Suprapubic skin (tissue), 4 donors: ENCODE results near the gene FGF12. TPM values are rescaled to one million over a fixed set of nuclear protein-coding genes. Genes with fewer than 3 reads are reported as not detected.

Experiments used
- DNase-seq, 2 donors: peaks; one replicate each; pipeline ENCODE4 v3.0.0-alpha.2; 2019; ENCODE audit warnings: low spot score in 2 of 2
- H3K27ac ChIP-seq: fragments of 200-600 bp; sonication (generic); one replicate; pipeline ENCODE4 v1.5.1; 2019
- H3K27me3 ChIP-seq: fragments of 200-600 bp; sonication (generic); one replicate; pipeline ENCODE4 v1.5.1; 2019
- H3K36me3 ChIP-seq: fragments of 200-600 bp; sonication (generic); one replicate; pipeline ENCODE4 v1.5.1; 2019
- H3K4me1 ChIP-seq: fragments of 200-600 bp; sonication (generic); one replicate; pipeline ENCODE4 v1.5.1; 2019
- H3K4me3 ChIP-seq: fragments of 200-600 bp; sonication (generic); one replicate; pipeline ENCODE4 v1.5.1; 2019; ENCODE audit warnings: mild to moderate bottlenecking
- H3K9me3 ChIP-seq: fragments of 200-600 bp; sonication (generic); one replicate; pipeline ENCODE4 v1.5.1; 2019
- EP300 ChIP-seq: sonication (generic); formaldehyde crosslinking; IDR thresholded peaks from one replicate; pipeline ENCODE4 v1.6.1; 2017; ENCODE audit warnings: antibody characterized with exemption
- POLR2A ChIP-seq, 2 donors: fragments of 450-650 bp; IDR thresholded peaks; one replicate each; pipeline ENCODE4 v1.6.1; 2017; ENCODE audit warnings: antibody characterized with exemption in 2 of 2, mild to moderate bottlenecking in 2 of 2, moderate library complexity in 2 of 2
- POLR2AphosphoS5 ChIP-seq, 3 donors: sonication (generic); formaldehyde crosslinking; IDR thresholded peaks; one replicate each; pipeline ENCODE4 v1.6.1; 2017; ENCODE audit warnings: antibody characterized with exemption in 3 of 3
- WGBS: methylation state at CpG from one replicate; pipeline ENCODE4 v1.1.5; 2018; 5-methylcytosine and 5-hydroxymethylcytosine counted together
- total RNA-seq, 4 donors: library from RNA; depleted of rRNA; stranded (reverse); fragments of >200 nt; gene quantifications; one replicate each; pipeline ENCODE4 v1.1.0, GENCODE V29; 2016
- TF ChIP-seq, protein P1 (sequence below), 2 donors: fragments of 200-600 bp in 1 of 2; fragments of 450-650 bp in 1 of 2; sonication (generic) in 1 of 2; IDR thresholded peaks; one replicate each; pipeline ENCODE4 v1.5.1; 2016 to 2019; ENCODE audit warnings: antibody characterized with exemption in 2 of 2, mild to moderate bottlenecking in 1 of 2, moderate library complexity in 1 of 2

The FGF12 gene
- total RNA-seq, 4 donors from 2014 or later, result 1.5 to 3.6 (median 1.6) TPM

DNA sequence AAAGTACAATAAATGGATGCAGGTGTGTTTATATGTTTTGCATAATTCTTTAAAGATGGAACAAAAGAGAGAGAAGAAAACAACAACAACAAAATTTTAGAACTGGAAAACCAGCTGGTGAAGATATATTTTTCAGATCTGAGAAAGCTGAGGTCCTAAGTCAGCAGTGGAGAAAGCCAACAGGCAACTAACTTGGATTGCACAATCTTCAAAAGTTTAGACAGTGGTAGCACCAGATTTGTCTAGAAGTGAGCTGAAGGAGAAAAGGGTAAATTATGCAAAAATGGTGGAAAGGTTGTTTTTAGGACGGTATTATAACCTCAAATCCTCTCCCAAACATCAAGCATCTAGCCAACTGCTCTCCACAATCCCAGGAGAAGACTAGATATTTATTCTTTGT is 17.0 kb downstream of the FGF12 start:
- TF ChIP-seq POLR2A (IDR thresholded peaks at IDR 0.05) (no peak), EP300 (no peak), POLR2AphosphoS5 (IDR thresholded peaks at IDR 0.05) (no peak)
- TF ChIP-seq, protein P1, sequence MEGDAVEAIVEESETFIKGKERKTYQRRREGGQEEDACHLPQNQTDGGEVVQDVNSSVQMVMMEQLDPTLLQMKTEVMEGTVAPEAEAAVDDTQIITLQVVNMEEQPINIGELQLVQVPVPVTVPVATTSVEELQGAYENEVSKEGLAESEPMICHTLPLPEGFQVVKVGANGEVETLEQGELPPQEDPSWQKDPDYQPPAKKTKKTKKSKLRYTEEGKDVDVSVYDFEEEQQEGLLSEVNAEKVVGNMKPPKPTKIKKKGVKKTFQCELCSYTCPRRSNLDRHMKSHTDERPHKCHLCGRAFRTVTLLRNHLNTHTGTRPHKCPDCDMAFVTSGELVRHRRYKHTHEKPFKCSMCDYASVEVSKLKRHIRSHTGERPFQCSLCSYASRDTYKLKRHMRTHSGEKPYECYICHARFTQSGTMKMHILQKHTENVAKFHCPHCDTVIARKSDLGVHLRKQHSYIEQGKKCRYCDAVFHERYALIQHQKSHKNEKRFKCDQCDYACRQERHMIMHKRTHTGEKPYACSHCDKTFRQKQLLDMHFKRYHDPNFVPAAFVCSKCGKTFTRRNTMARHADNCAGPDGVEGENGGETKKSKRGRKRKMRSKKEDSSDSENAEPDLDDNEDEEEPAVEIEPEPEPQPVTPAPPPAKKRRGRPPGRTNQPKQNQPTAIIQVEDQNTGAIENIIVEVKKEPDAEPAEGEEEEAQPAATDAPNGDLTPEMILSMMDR (IDR thresholded peaks at IDR 0.05), result no peak
- Histone ChIP-seq H3K4me1 (no peaks in the 10 kb centered on the region), H3K36me3 (no peaks in the 10 kb centered on the region), H3K27me3 (no peaks in the 10 kb centered on the region), H3K27ac (no peak overlapping the region), H3K4me3 (no peak overlapping the region), H3K9me3 (no peaks in the 10 kb centered on the region)
- 69% methylated on average over 1 of the region's 1 CpG for WGBS
- DNase-seq, result no peak

DNA sequence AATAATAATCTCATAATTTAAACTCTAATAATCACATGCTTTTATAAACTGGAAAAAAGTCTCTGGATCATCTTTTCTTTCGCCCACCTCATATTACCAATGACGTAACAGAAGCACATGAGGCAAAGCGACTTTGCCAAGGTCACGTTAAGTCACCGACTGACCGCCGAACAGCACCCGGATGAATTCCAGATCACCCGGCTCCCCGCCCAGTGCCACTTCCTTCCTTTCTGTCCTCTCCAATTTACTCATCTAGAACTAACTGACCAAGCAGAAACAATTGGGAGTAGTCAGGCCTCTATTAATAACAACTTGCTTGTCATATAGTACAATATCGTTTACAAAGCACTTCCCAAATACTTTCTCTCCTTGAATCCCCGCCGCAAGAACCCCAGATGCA is 21.1 kb downstream of the FGF12 start:
- no peak for DNase-seq
- no peaks in the 10 kb centered on the region for H3K9me3 ChIP-seq
- TF ChIP-seq POLR2AphosphoS5 (IDR thresholded peaks at IDR 0.05), result no peak
- TF ChIP-seq, protein P1 (IDR thresholded peaks at IDR 0.05), result no peak
- no peak for TF ChIP-seq POLR2A (IDR thresholded peaks at IDR 0.05)
- TF ChIP-seq EP300, result no peak
- no peak overlapping the region for H3K27ac ChIP-seq
- no peaks in the 10 kb centered on the region for H3K36me3 ChIP-seq
- no peak overlapping the region for H3K4me3 ChIP-seq
- no peaks in the 10 kb centered on the region for H3K27me3 ChIP-seq
- H3K4me1 ChIP-seq, result no peaks in the 10 kb centered on the region
- WGBS, result 93% methylated on average over 13 of the region's 13 CpGs

DNA sequence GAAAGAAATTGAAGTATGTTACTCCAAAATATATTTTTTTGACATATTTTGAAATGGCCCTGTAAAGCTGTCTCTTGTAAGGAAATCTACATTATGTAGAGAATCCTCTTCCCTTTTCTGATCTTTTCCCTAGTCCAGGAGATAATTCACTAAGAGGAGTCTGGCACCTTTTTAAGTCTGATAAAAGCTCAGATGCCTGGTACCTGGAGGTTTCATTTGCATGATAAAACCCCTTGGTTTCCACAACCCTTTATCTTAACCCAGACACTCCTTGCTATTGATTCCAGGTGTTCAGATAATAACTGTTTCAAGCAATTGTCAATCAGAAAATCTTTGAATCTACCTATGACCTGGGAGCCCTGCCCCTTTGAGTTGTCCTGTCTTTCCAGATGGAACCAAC is 26.5 kb downstream of the FGF12 start:
- TF ChIP-seq, protein P1 (IDR thresholded peaks at IDR 0.05), result no peak
- TF ChIP-seq POLR2AphosphoS5 (IDR thresholded peaks at IDR 0.05), result no peak
- no peak for TF ChIP-seq POLR2A (IDR thresholded peaks at IDR 0.05)
- no peak for TF ChIP-seq EP300
- Histone ChIP-seq H3K9me3 (no peaks in the 10 kb centered on the region), H3K27me3 (no peaks in the 10 kb centered on the region), H3K4me3 (no peak overlapping the region), H3K4me1 (no peaks in the 10 kb centered on the region), H3K27ac (no peak overlapping the region), H3K36me3 (no peaks in the 10 kb centered on the region)
- no peak for DNase-seq

DNA sequence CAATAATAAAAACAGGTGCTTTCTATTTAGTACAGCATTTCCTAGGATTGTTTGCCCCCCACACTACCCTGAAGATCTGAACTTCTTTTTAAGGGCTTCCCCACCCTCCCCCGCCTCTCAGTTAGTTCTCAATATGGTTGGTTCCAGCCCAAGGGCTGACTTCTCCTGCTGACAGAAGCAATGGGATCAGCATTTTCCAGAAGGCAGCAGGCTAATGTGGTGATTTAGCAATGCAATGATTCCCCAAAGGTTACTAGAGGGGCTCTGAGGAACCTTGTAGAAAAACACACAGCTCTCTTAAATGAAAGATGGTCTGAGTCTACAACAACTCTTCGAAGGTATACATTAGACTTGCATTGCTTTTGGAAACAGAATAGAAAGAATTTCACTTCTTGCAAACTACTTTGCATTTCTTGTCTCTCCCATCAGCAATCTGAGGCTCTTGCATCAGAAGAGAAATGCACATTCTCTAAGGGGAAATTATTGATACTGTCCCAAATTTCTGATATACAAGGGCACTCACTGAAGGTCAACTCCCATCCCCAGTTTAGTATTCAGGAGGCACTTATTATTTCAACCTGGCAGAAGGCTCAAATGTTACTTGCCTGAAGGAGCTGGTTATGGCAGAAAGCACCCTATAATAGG is 30.3 kb downstream of the FGF12 start:
- H3K27me3 ChIP-seq, result no peaks in the 10 kb centered on the region
- no peak overlapping the region for H3K4me3 ChIP-seq
- no peak for TF ChIP-seq POLR2AphosphoS5 (IDR thresholded peaks at IDR 0.05)
- TF ChIP-seq POLR2A (IDR thresholded peaks at IDR 0.05), result no peak
- TF ChIP-seq, protein P1 (IDR thresholded peaks at IDR 0.05), result no peak
- 81% methylated on average over 2 of the region's 2 CpGs for WGBS
- H3K27ac ChIP-seq, result no peak overlapping the region
- no peaks in the 10 kb centered on the region for H3K4me1 ChIP-seq
- DNase-seq, result no peak
- no peaks in the 10 kb centered on the region for H3K36me3 ChIP-seq
- no peaks in the 10 kb centered on the region for H3K9me3 ChIP-seq

DNA sequence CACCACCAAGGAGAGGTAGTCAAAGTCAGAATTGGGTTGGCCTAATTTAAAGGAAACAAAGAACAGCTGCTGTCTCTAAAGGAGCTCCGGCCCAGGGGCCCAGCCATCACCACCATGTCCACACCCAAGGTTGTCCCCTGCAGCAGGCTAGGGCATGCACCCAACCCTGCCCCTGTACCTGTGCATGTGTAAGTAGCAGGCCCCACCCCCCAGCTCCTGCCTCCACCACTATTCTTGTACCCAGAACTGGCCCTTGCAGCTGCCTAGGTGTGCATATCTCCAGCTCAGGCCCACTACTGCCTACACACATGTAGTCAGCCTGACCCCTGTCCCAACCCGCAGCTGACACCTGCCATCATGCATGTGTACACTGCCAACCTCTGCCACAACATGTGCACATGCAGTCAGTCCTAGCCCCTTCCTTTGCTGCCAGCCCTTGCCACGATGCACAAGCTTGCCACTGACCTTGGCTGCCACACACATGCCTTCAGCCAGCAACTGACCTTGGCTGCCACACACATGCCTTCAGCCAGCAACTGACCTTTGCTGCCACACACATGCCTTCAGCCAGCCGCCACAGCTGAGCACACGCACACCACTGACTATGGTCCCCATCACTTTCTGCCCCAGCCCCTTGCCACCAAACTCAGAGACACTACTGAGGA is 39.7 kb downstream of the FGF12 start:
- no peaks in the 10 kb centered on the region for H3K36me3 ChIP-seq
- no peak overlapping the region for H3K4me3 ChIP-seq
- no peaks in the 10 kb centered on the region for H3K9me3 ChIP-seq
- no peaks in the 10 kb centered on the region for H3K4me1 ChIP-seq
- no peak for DNase-seq
- no peak for TF ChIP-seq POLR2A (IDR thresholded peaks at IDR 0.05)
- TF ChIP-seq, protein P1 (IDR thresholded peaks at IDR 0.05), result no peak
- TF ChIP-seq POLR2AphosphoS5 (IDR thresholded peaks at IDR 0.05), result no peak
- no peak for TF ChIP-seq EP300
- no peak overlapping the region for H3K27ac ChIP-seq
- no peaks in the 10 kb centered on the region for H3K27me3 ChIP-seq
- 84% methylated on average over 5 of the region's 5 CpGs for WGBS
